Activated naive CD4-positive, alpha-beta T cell treated with Interleukin-2 at 50 U/mL for 16 hours (primary cell): ENCODE results near the gene MYO7B.

ENCODE experiments used
- DNase-seq: peaks from one replicate; pipeline ENCODE4 v3.0.0-alpha.2; 2020

Gene MYO7B

GRCh38 chr2:127654084-127654837 lies 118.8 kb downstream of the MYO7B start:
- no peak for DNase-seq

GRCh38 chr2:127654838-127655175 lies 119.3 kb downstream of the MYO7B start:
- no peak for DNase-seq

DNA sequence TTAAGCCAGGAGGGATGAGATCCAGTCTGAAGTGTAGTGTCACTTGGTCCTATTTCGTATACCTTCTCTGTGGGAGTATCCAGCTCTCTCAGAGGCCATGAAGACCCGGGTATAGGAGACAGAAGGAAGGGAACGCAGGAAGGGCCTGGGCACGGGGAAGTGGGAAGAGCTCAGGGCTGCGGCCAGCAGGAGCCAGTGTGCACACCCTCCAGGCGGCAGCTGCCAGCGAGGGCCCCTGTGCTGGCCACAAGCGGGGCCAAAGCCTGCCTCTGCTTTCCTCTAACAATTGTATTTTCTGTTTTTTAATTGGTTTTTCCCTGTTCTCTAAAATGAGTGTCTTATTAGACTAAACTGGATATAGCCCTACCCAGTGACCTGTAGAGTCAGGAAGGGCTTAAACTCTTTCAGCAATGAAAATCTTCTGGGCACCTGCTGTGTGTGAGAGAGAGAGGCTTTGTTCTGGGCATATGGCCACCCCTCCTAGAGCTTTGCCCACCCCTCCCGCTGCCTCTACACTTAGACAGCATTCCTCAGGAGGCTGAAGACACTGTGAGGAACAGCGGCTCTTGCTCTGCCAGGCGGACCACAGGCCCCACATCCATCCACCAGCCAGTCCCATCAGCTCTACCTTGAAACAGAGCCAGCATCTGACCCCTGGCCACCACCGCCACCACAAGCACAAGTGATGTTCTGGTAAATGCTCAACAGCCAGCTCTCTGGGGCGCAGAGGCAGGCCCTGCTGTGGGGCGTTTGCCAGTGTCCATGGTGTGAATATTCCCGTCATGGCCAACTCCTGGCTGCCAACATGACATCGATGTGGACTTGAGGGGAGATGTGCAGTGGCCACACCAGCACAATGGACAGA lies 120.0 kb downstream of the MYO7B start:
- DNase-seq: no peak

DNA sequence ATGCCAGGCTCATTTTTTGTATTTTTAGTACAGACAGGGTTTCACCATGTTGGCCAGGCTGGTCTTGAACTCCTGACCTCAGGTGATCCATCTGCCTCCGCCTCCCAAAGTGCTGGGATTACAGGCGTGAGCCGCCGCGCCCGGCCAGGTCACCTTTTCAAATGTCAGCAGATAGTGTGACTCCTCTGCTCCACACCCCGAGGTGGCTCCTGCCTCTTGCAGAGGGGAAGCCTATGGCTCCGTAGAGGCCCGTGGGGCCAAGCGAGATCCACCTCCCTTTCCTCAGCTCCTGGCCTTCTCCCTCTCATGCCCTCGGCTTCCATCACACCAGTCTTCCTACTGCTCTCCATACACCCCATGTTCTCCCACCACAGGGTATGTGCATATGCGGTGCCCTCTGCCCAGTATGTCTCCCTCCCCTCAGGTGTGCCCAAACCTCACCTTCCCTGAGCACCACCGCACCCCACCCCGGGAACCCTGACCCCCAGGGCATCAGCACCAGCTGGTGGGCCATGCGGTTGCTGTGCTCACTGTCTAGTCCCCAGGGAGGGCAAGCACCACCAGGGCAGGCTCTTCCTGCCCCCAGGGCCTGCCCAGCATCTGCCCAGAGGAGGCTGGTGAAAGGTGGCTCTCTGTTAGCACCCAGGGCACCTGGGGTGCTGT lies 121.2 kb downstream of the MYO7B start:
- no peak for DNase-seq

DNA sequence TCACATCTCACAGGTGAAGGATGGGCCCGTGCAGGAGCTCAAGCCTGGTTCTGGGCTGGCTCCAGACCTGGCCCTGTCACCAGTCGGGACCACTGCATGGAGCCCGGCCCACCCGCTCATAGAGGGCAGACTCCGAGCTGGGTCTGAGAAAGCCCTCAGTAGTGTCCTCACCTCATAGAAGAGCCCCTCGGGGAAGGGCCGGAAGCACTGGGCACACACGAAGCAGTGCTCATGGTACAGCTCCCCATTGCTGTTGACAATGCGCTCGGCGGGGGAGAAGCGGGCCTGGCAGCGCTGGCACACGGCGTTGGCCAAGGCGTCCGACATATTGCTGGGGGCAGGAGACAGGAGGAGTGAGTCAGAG lies 121.7 kb downstream of the MYO7B start:
- no peak for DNase-seq

DNA sequence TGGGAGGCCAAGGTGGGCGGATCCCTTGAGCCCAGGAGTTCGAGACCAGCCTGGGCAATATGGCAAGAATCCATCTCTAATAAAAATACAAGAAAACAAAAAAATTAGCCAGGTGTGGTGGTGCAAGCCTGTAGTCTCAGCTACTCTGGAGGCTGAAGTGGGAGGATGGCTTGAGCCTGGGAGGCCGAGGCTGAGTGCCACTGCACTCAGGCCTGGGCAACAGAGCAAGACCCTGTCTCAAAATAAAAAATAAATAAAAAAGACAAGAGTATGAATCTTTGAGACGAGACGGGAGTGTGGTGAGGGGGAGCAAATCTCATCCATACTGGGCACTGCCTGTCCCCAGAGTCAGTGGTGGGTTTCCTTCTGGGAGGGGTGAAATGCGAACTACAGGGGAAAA lies 122.7 kb downstream of the MYO7B start:
- DNase-seq: no peak

GRCh38 chr2:127658641-127659407 lies 123.3 kb downstream of the MYO7B start:
- DNase-seq: no peak

- DNase-seq: no peak
Measured at GRCh38 chr2:127659408-127660290, 124.2 kb downstream of the MYO7B start.

- no peak for DNase-seq
Measured at GRCh38 chr2:127660291-127660578, 124.8 kb downstream of the MYO7B start.

DNA sequence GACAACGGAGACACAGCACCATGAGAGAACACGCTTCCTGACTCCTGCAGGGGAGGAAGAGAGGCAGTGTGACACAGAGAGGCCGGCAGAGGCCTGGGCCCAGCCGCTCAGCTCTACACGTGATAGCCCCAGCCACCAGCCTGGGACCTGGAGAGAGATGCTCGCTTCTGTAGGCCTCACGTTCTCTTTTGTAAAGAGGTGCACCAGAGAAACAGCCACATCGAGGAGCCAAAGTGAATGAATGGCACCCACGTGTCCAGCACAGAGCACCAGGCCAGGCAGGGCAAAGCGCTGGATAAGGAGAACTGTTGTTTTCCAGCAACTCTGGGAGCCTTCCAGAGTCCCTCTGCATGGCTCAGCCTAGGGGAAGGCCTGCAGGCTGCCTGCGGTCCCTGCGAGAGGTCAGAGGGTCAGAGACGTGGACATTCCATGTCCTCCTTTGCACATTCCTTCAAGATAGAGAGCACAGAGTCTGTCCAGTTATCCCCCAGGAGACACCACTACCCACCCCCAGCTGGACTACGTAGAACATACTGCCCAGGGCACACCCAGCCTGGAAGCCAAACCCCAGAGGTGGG lies 125.7 kb downstream of the MYO7B start:
- no peak for DNase-seq

GRCh38 chr2:127661949-127662510 lies 126.5 kb downstream of the MYO7B start:
- DNase-seq: no peak

- DNase-seq: no peak
Measured at GRCh38 chr2:127662937-127663565, 127.6 kb downstream of the MYO7B start.

DNA sequence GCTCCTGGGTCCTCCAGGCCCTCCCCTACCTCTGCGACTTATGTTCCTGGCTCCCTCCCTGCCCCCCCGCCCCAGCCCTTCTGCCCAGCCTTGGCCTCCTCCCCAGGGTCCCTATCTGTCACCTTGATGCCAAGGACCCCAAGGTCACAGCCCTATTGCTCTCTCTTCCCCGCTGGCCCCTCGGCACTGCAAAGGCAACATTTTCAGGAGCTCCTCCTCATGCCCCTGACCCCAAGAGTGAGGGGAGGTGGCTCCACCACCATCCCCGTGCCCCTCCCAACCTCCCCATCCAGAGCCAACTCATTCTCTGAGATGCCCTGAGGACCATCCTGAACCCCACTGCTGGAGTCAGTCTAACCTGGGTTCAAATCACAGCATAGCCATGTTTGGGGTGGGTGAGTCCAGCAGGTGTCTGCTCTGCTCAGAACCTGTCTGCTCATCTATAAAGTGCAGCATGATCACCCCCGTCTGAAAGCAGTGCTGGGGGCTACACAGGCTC lies 128.1 kb downstream of the MYO7B start:
- DNase-seq: no peak

- no peak for DNase-seq
Measured at GRCh38 chr2:127664065-127664894, 128.8 kb downstream of the MYO7B start.

GRCh38 chr2:127664895-127665225 lies 129.4 kb downstream of the MYO7B start:
- DNase-seq: no peak

- no peak for DNase-seq
Measured at GRCh38 chr2:127665267-127665893, 129.9 kb downstream of the MYO7B start.

DNA sequence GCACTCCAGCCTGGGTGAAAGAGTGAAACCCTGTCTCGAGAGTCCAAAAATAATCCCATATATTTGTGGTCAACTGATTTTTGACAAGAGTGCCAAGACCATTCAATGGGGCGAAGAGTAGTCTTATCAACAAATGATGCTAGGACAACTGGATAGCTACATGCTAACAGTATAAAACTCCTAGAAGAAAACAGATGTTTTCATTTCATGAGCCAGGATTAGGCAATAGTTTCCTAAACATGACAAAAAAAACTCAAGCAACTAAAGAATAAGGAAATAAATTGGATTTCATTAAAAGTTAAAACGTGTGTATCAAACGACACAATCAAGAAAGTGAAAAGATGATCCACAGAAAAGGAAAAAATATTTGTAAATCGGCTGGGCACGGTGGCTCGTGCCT lies 133.6 kb downstream of the MYO7B start:
- DNase-seq: no peak

GRCh38 chr2:127670055-127670956 lies 134.8 kb downstream of the MYO7B start:
- DNase-seq: no peak

DNA sequence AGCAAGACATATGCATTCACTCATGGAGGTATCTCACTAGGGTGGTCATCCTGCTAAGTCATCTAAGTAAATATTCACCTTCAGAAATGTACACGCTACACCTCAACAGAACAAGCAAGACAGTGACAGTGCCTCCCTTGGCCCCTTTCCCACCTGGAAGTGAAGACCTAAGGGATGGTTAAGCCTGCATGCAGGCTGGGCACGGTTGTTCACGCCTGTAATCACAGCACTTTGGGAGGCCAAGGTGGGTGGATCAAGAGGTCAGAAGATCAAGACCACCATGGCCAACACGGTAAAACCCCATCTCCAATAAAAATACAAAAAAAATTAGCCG lies 135.4 kb downstream of the MYO7B start:
- DNase-seq: no peak
